ENCODE data around the gene KCNQ2. TPM values are rescaled to one million over a fixed set of nuclear protein-coding genes. Genes with fewer than 3 reads are reported as not detected.
A peak's percentile ranks its signal among the peaks of the same experiment; 100 is the strongest.

KCNQ2 gene
- total RNA-seq, 1 experiment from 2014 or later = 0.25 TPM

GRCh38 chr20:63500902-63501817 lies 28.7 kb upstream of the KCNQ2 start:
- BruUV-seq (replicated peaks) = no TSS peak
- CTCF ChIA-PET = no interaction called here
- POLR2A ChIA-PET = no interaction called here

GRCh38 chr20:63500151-63500901 lies 27.9 kb upstream of the KCNQ2 start:
- no TSS peak for BruUV-seq (replicated peaks)
- ChIA-PET POLR2A (no interaction called here), CTCF (no interaction called here)
- Mint-ChIP-seq H3K27me3 (ENCODE audit: insufficient read depth, unreplicated experiment) (no peaks in the 10 kb centered on the region), H3K27ac (ENCODE audit: unreplicated experiment) (no peak overlapping the region), H3K4me1 (ENCODE audit: low read depth, unreplicated experiment) (no peaks in the 10 kb centered on the region), H3K36me3 (ENCODE audit: insufficient read depth, unreplicated experiment) (no peaks in the 10 kb centered on the region), H3K4me3 (ENCODE audit: unreplicated experiment) (peak overlapping the region; percentile 66), H3K9me3 (ENCODE audit: unreplicated experiment) (no peaks in the 10 kb centered on the region)
- peaks cover 6% of the 10 kb centered on the region; the same call in 1 of the 2 replicates for H3K4me1 ChIP-seq
- H3K36me3 ChIP-seq (ENCODE audit: control insufficient read depth, insufficient read depth, low read length) = no peaks in the 10 kb centered on the region
- H3K4me3 ChIP-seq (ENCODE audit: low read depth, low read length) = no peak overlapping the region
- intact Hi-C loops (cut with micrococcal nuclease; ENCODE audit: unreplicated experiment) = no loop called here
- H3K9me3 ChIP-seq = no peaks in the 10 kb centered on the region
- H3K27me3 ChIP-seq (replicated peaks; ENCODE audit: control insufficient read depth, insufficient read depth, low read length) = no peaks in the 10 kb centered on the region
- DNase-seq = peak in 1 of 2 experiments; percentile 47
- TF ChIP-seq CTCF (IDR thresholded peaks at IDR 0.05; ENCODE audit: insufficient read depth in 1 of 2, low read depth in 1 of 2, low read length in 1 of 2, severe bottlenecking in 1 of 2, unreplicated experiment in 1 of 2) = no peak

More at GRCh38 chr20:63500902-63501817, 28.7 kb upstream of the KCNQ2 start:
- H3K4me1 ChIP-seq = peaks cover 6% of the 10 kb centered on the region; the same call in 1 of the 2 replicates
- no peaks in the 10 kb centered on the region for H3K27me3 ChIP-seq (replicated peaks; ENCODE audit: control insufficient read depth, insufficient read depth, low read length)
- intact Hi-C loops (cut with micrococcal nuclease; ENCODE audit: unreplicated experiment) = no loop called here
- peak in 1 of 2 experiments; percentile 47 for DNase-seq
- H3K36me3 ChIP-seq (ENCODE audit: control insufficient read depth, insufficient read depth, low read length) = no peaks in the 10 kb centered on the region
- no peaks in the 10 kb centered on the region for H3K9me3 ChIP-seq
- no peaks in the 10 kb centered on the region for H3K27me3 Mint-ChIP-seq (ENCODE audit: insufficient read depth, unreplicated experiment)
- no peak overlapping the region for H3K27ac Mint-ChIP-seq (ENCODE audit: unreplicated experiment)
- peak overlapping the region; percentile 66 for H3K4me3 Mint-ChIP-seq (ENCODE audit: unreplicated experiment)
- no peaks in the 10 kb centered on the region for H3K9me3 Mint-ChIP-seq (ENCODE audit: unreplicated experiment)
- no peaks in the 10 kb centered on the region for H3K36me3 Mint-ChIP-seq (ENCODE audit: insufficient read depth, unreplicated experiment)
- TF ChIP-seq CTCF (IDR thresholded peaks at IDR 0.05; ENCODE audit: insufficient read depth in 1 of 2, low read depth in 1 of 2, low read length in 1 of 2, severe bottlenecking in 1 of 2, unreplicated experiment in 1 of 2) = no peak
- H3K4me1 Mint-ChIP-seq (ENCODE audit: low read depth, unreplicated experiment) = no peaks in the 10 kb centered on the region
- no peak overlapping the region for H3K4me3 ChIP-seq (ENCODE audit: low read depth, low read length)

GRCh38 chr20:63499338-63499969 lies 27.0 kb upstream of the KCNQ2 start:
- no peaks in the 10 kb centered on the region for H3K36me3 ChIP-seq (ENCODE audit: control insufficient read depth, insufficient read depth, low read length)
- peaks cover 6% of the 10 kb centered on the region; the same call in 1 of the 2 replicates for H3K4me1 ChIP-seq
- Mint-ChIP-seq H3K4me1 (ENCODE audit: low read depth, unreplicated experiment) (no peaks in the 10 kb centered on the region), H3K27me3 (ENCODE audit: insufficient read depth, unreplicated experiment) (no peaks in the 10 kb centered on the region), H3K36me3 (ENCODE audit: insufficient read depth, unreplicated experiment) (no peaks in the 10 kb centered on the region), H3K27ac (ENCODE audit: unreplicated experiment) (no peak overlapping the region), H3K9me3 (ENCODE audit: unreplicated experiment) (no peaks in the 10 kb centered on the region), H3K4me3 (ENCODE audit: unreplicated experiment) (peak overlapping the region; percentile 66)
- ChIA-PET POLR2A (no interaction called here), CTCF (no interaction called here)
- peak overlapping the region; percentile 58 for H3K4me3 ChIP-seq (ENCODE audit: low read depth, low read length)
- TF ChIP-seq CTCF (IDR thresholded peaks at IDR 0.05; ENCODE audit: insufficient read depth in 1 of 2, low read depth in 1 of 2, low read length in 1 of 2, severe bottlenecking in 1 of 2, unreplicated experiment in 1 of 2) = no peak
- H3K9me3 ChIP-seq = no peaks in the 10 kb centered on the region
- no peaks in the 10 kb centered on the region for H3K27me3 ChIP-seq (replicated peaks; ENCODE audit: control insufficient read depth, insufficient read depth, low read length)
- intact Hi-C loops (cut with micrococcal nuclease; ENCODE audit: unreplicated experiment) = no loop called here
- DNase-seq = peak in 1 of 2 experiments; percentile 50
- no TSS peak for BruUV-seq (replicated peaks)

Data from Caco-2 (cell line).